22Rv1 (cell line): Measurements from ENCODE around the gene BNIP2.

ENCODE experiments used
- CTCF ChIP-seq: fragments of 450-650 bp; IDR thresholded peaks from 2 replicates; pipeline ENCODE4 v1.5.1; 2017; ENCODE audit warnings: mild to moderate bottlenecking
- ZFX ChIP-seq: fragments of 450-650 bp; IDR thresholded peaks from 2 replicates; pipeline ENCODE4 v1.6.1; 2017; ENCODE audit warnings: antibody characterized with exemption, borderline replicate concordance

GRCh38 chr15:59722476-59722875 is 33.4 kb upstream of the BNIP2 start:
- TF ChIP-seq CTCF (no peak), ZFX (no peak)
